DOHH2 (cell line): Measurements from ENCODE around the gene BCLAF3.

ENCODE experiments used
- EZH2phosphoT487 ChIP-seq: fragments of 200-600 bp; sonication (generic); IDR thresholded peaks from 2 replicates; pipeline ENCODE4 v1.6.1; 2017; ENCODE audit warnings: borderline replicate concordance, mild to moderate bottlenecking, antibody characterized with exemption, low read length, moderate library complexity, mixed read lengths
- TF ChIP-seq, protein P1 (sequence below): fragments of 200-600 bp; sonication (generic); IDR thresholded peaks from one replicate; pipeline ENCODE4 v1.5.1; 2014; ENCODE audit warnings: antibody characterized with exemption, mild to moderate bottlenecking, low read depth, low read length; ENCODE audit not compliant: poor library complexity, severe bottlenecking

DNA sequence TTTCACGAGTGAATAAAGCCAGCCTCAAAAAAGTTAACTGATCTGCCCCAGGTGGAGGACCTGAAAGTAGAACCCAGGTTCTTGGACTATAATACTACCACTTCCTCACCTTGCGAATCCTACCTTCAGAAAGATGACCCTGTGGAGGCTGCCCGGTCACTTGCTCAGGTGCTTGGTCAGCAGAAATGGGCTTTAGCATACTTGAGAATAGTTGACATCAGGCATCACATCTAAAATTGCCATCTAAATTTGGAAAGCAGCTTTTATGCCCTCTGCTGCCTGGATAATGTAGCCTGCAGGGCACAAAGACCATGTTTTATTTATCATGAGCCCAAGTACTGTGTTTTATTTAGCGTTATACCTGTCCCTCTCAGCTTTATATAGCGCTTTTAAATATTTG, 3.0 kb downstream of the BCLAF3 start:
- TF ChIP-seq, protein P1, sequence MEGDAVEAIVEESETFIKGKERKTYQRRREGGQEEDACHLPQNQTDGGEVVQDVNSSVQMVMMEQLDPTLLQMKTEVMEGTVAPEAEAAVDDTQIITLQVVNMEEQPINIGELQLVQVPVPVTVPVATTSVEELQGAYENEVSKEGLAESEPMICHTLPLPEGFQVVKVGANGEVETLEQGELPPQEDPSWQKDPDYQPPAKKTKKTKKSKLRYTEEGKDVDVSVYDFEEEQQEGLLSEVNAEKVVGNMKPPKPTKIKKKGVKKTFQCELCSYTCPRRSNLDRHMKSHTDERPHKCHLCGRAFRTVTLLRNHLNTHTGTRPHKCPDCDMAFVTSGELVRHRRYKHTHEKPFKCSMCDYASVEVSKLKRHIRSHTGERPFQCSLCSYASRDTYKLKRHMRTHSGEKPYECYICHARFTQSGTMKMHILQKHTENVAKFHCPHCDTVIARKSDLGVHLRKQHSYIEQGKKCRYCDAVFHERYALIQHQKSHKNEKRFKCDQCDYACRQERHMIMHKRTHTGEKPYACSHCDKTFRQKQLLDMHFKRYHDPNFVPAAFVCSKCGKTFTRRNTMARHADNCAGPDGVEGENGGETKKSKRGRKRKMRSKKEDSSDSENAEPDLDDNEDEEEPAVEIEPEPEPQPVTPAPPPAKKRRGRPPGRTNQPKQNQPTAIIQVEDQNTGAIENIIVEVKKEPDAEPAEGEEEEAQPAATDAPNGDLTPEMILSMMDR = no peak
- TF ChIP-seq EZH2phosphoT487 = no peak
